Chondrocyte (in vitro differentiated cells): ENCODE data around the gene DHX16. TPM values are rescaled to one million over a fixed set of nuclear protein-coding genes. Genes with fewer than 3 reads are reported as not detected.

Experiments
- DNase-seq: peaks from one replicate; pipeline ENCODE4 v3.0.0; 2021; ENCODE audit warnings: mixed read lengths, low spot score
- H3K27ac Mint-ChIP-seq: one replicate; pipeline ENCODE4 v1.8.0; 2021; ENCODE audit warnings: mild to moderate bottlenecking, moderate library complexity, mixed read lengths; ENCODE audit not compliant: unreplicated experiment
- H3K27me3 Mint-ChIP-seq: 2 replicates; pipeline ENCODE4 v1.8.0; 2021; ENCODE audit warnings: low read depth, mixed read lengths
- H3K36me3 Mint-ChIP-seq: 2 replicates; pipeline ENCODE4 v1.8.0; 2021; ENCODE audit warnings: low read depth, mixed read lengths
- H3K4me1 Mint-ChIP-seq: 2 replicates; pipeline ENCODE4 v1.8.0; 2021; ENCODE audit warnings: low read depth, mild to moderate bottlenecking, mixed read lengths
- H3K4me3 Mint-ChIP-seq: one replicate; pipeline ENCODE4 v1.8.0; 2021; ENCODE audit warnings: mild to moderate bottlenecking, moderate library complexity, mixed read lengths; ENCODE audit not compliant: unreplicated experiment
- H3K9me3 Mint-ChIP-seq: 2 replicates; pipeline ENCODE4 v1.8.0; 2021; ENCODE audit warnings: low read depth, mixed read lengths
- CTCF ChIP-seq: fragments of 200-600 bp; sonication (generic); IDR thresholded peaks from 2 replicates; pipeline ENCODE4 v1.5.0; 2021; ENCODE audit warnings: antibody characterized with exemption, mild to moderate bottlenecking, moderate library complexity
- total RNA-seq: library from RNA; stranded (reverse); gene quantifications from 3 replicates; pipeline ENCODE4 v1.2.1, GENCODE V29; 2021

DHX16 gene
- total RNA-seq, 1 donor from 2014 or later = 22.6 TPM

DNA sequence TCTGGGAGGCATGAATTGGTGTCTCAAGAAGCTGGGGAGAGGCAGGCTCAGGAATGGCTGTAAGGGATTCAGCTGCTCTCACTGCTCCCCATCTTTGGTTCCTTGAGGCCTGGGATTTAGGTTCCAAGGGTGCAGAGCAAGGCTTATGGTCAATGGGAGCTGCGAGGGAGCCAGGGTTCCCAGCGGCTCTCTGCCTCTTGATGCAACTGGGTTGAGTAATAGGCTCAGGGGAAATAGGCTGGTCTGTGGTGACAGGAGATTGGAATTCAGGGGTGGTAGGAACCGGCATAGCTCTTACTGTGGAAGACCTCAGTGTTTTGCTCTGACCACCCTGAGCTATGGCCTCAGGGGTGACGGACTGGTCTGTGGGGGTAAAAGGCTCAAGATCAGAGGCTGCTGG lies 31.0 kb upstream of the DHX16 start:
- DNase-seq = peak; percentile 28
- H3K4me3 Mint-ChIP-seq = no peak overlapping the region
- H3K27ac Mint-ChIP-seq = no peak overlapping the region
- no peaks in the 10 kb centered on the region for H3K9me3 Mint-ChIP-seq
- H3K4me1 Mint-ChIP-seq = peaks cover 15% of the 10 kb centered on the region
- H3K27me3 Mint-ChIP-seq = no peaks in the 10 kb centered on the region
- peaks cover 32% of the 10 kb centered on the region for H3K36me3 Mint-ChIP-seq
- TF ChIP-seq CTCF = no peak

DNA sequence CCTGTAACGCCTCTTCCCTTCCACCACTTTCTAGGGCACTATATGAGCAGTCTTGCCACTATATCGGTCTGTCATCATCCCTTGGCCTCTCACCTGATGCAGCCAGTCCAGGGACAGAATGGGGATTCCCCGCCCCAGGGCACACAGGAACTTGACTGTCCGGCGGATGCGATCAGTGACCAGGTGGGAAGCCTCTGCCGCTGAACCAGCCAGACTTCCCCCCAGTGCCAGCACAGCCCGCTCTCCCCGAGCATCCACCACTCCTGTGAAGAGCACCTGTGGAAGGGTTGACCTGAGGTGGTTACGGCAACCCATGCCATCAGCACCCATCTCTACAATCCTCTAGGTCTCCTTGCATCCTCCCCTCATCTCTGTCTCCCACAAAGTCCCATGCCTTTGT lies 30.2 kb upstream of the DHX16 start:
- TF ChIP-seq CTCF = no peak
- no peaks in the 10 kb centered on the region for H3K27me3 Mint-ChIP-seq
- H3K36me3 Mint-ChIP-seq = peaks cover 31% of the 10 kb centered on the region
- H3K4me1 Mint-ChIP-seq = peaks cover 12% of the 10 kb centered on the region
- no peak overlapping the region for H3K27ac Mint-ChIP-seq
- H3K9me3 Mint-ChIP-seq = no peaks in the 10 kb centered on the region
- peak; percentile 75 for DNase-seq
- no peak overlapping the region for H3K4me3 Mint-ChIP-seq

DNA sequence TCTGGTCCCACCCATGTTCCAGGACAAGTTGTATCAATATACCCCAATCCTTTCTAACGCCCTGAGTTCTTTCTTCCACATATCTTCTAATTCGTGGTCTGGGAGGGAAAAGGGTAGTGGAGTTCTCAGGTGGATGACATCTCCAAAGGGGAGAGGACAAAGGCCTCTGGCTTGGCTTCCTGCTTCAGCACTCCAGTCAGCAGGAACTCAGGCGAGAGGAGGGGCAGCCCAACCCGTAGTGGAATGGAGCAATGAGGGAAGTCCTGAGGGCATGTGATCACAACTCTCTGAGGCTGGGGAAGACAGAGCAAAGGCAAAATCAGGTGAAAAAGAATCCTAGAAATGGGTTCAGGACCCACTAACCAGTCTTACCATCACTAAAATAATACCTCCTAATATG lies 27.5 kb upstream of the DHX16 start:
- Mint-ChIP-seq H3K27ac (no peak overlapping the region), H3K4me1 (peaks cover 6% of the 10 kb centered on the region), H3K27me3 (no peaks in the 10 kb centered on the region), H3K9me3 (no peaks in the 10 kb centered on the region), H3K4me3 (no peak overlapping the region), H3K36me3 (peaks cover 22% of the 10 kb centered on the region)
- peak; percentile 24 for DNase-seq
- TF ChIP-seq CTCF = no peak

GRCh38 chr6:30696432-30696831 lies 23.6 kb upstream of the DHX16 start:
- DNase-seq = no peak
- no peaks in the 10 kb centered on the region for H3K36me3 Mint-ChIP-seq
- TF ChIP-seq CTCF = no peak
- no peak overlapping the region for H3K4me3 Mint-ChIP-seq
- H3K4me1 Mint-ChIP-seq = peaks cover 16% of the 10 kb centered on the region
- H3K27me3 Mint-ChIP-seq = no peaks in the 10 kb centered on the region
- H3K27ac Mint-ChIP-seq = no peak overlapping the region
- H3K9me3 Mint-ChIP-seq = no peaks in the 10 kb centered on the region

- Mint-ChIP-seq H3K27ac (peak overlapping the region; percentile 92), H3K27me3 (no peaks in the 10 kb centered on the region), H3K36me3 (peaks cover under 1% of the 10 kb centered on the region), H3K4me3 (peak overlapping the region; percentile 89), H3K4me1 (peaks cover 53% of the 10 kb centered on the region), H3K9me3 (no peaks in the 10 kb centered on the region)
- DNase-seq = no peak
- TF ChIP-seq CTCF = no peak
Measured at GRCh38 chr6:30691208-30691847, 18.5 kb upstream of the DHX16 start.
